GM23338 (cell line): ENCODE measurements around the gene LY86. TPM values are rescaled to one million over a fixed set of nuclear protein-coding genes. Genes with fewer than 3 reads are reported as not detected.

ENCODE experiments used
- ATAC-seq: fragments of 200-7000 bp; cut with Tn5 transposase; 3 replicates; pipeline ENCODE4 v1.9.1; 2020
- DNase-seq: peaks from one replicate; pipeline ENCODE4 v3.0.0-alpha.2; 2015; ENCODE audit warnings: low spot score
- H2AFZ ChIP-seq: fragments of 200-600 bp; sonication (generic); 2 replicates; pipeline ENCODE4 v1.8.0; 2016; ENCODE audit warnings: antibody characterized with exemption, mild to moderate bottlenecking, moderate library complexity
- H3F3A ChIP-seq: fragments of 200-600 bp; sonication (generic); replicated peaks from 2 replicates; pipeline ENCODE4 v1.8.0; 2017; ENCODE audit warnings: antibody characterized with exemption, mixed run types, low read depth
- H3K27ac ChIP-seq: fragments of 200-600 bp; sonication (generic); 2 replicates; pipeline ENCODE4 v1.6.1; 2016; ENCODE audit warnings: low read depth
- H3K27me3 ChIP-seq: fragments of 200-600 bp; sonication (generic); 2 replicates; pipeline ENCODE4 v1.8.0; 2016; ENCODE audit warnings: mild to moderate bottlenecking, mixed run types, moderate library complexity; ENCODE audit not compliant: insufficient read depth
- H3K36me3 ChIP-seq: fragments of 200-600 bp; sonication (generic); 2 replicates; pipeline ENCODE4 v1.8.0; 2016; ENCODE audit warnings: mild to moderate bottlenecking; ENCODE audit not compliant: insufficient read depth
- H3K4me1 ChIP-seq: fragments of 200-600 bp; sonication (generic); 2 replicates; pipeline ENCODE4 v1.8.0; 2016; ENCODE audit warnings: mild to moderate bottlenecking, moderate library complexity; ENCODE audit not compliant: insufficient read depth
- H3K4me2 ChIP-seq: fragments of 200-600 bp; sonication (generic); 2 replicates; pipeline ENCODE4 v1.7.1; 2017; ENCODE audit warnings: mixed run types
- H3K4me3 ChIP-seq: fragments of 200-600 bp; sonication (generic); 2 replicates; pipeline ENCODE4 v1.6.1; 2016; ENCODE audit warnings: mixed run types
- H3K79me2 ChIP-seq: fragments of 200-600 bp; sonication (generic); replicated peaks from 2 replicates; pipeline ENCODE4 v1.8.0; 2017; ENCODE audit warnings: mild to moderate bottlenecking; ENCODE audit not compliant: insufficient read depth
- H3K9me2 ChIP-seq: fragments of 200-600 bp; sonication (generic); 2 replicates; pipeline ENCODE4 v1.8.0; 2017; ENCODE audit not compliant: insufficient read depth
- H4K20me1 ChIP-seq: fragments of 200-600 bp; sonication (generic); replicated peaks from 2 replicates; pipeline ENCODE4 v1.8.0; 2017; ENCODE audit warnings: mild to moderate bottlenecking; ENCODE audit not compliant: insufficient read depth
- H3K27ac Mint-ChIP-seq: 2 replicates; pipeline ENCODE4 v1.8.0; 2020; ENCODE audit warnings: inconsistent platforms, mild to moderate bottlenecking, moderate library complexity, mixed read lengths
- H3K27me3 Mint-ChIP-seq: 3 replicates; pipeline ENCODE4 v1.8.0; 2022; ENCODE audit warnings: low read depth, mild to moderate bottlenecking, moderate library complexity, mixed read lengths, inconsistent platforms; ENCODE audit not compliant: insufficient read depth, poor library complexity
- H3K36me3 Mint-ChIP-seq: 3 replicates; pipeline ENCODE4 v1.8.0; 2021; ENCODE audit warnings: low read depth, mild to moderate bottlenecking, inconsistent platforms, moderate library complexity, mixed read lengths
- H3K4me1 Mint-ChIP-seq: 3 replicates; pipeline ENCODE4 v1.8.0; 2020; ENCODE audit warnings: mild to moderate bottlenecking, inconsistent platforms, mixed read lengths
- H3K4me3 Mint-ChIP-seq: 3 replicates; pipeline ENCODE4 v1.8.0; 2021; ENCODE audit warnings: moderate library complexity, mild to moderate bottlenecking, inconsistent platforms, mixed read lengths
- H3K9me3 Mint-ChIP-seq: 3 replicates; pipeline ENCODE4 v1.8.0; 2020; ENCODE audit warnings: moderate library complexity, mild to moderate bottlenecking, inconsistent platforms, mixed read lengths
- CREB1 ChIP-seq: fragments of 250-450 bp; sonication (Bioruptor Pico); IDR thresholded peaks from 2 replicates; pipeline ENCODE4 v1.5.0; 2020; ENCODE audit warnings: low read depth, mild to moderate bottlenecking, moderate library complexity
- ETS1 ChIP-seq: IDR thresholded peaks from 2 replicates; pipeline ENCODE4 v1.6.1; 2016; ENCODE audit warnings: antibody characterized with exemption
- EZH2phosphoT487 ChIP-seq: fragments of 200-600 bp; sonication (generic); IDR thresholded peaks from one replicate; pipeline ENCODE4 v1.8.1; 2018; ENCODE audit warnings: antibody characterized with exemption; ENCODE audit not compliant: unreplicated experiment
- NANOG ChIP-seq: IDR thresholded peaks from 2 replicates; pipeline ENCODE4 v1.6.1; 2016; ENCODE audit warnings: antibody characterized with exemption, borderline replicate concordance
- POLR2AphosphoS5 ChIP-seq: IDR thresholded peaks from 2 replicates; pipeline ENCODE4 v1.6.1; 2016; ENCODE audit warnings: antibody characterized with exemption, low read depth
- ZNF331 ChIP-seq: fragments of 250-450 bp; sonication (Bioruptor Pico); IDR thresholded peaks from 2 replicates; pipeline ENCODE4 v1.5.0; 2020; ENCODE audit warnings: low read depth, mild to moderate bottlenecking, moderate library complexity
- polyA plus RNA-seq: library from polyadenylated mRNA; unstranded; fragments of >200 nt; fragmentation: Nextera tagmentation; extraction: Ambion mirVana; gene quantifications from 2 replicates; pipeline ENCODE4 v1.2.1, GENCODE V29; 2016
- total RNA-seq: library from RNA; depleted of rRNA; stranded (reverse); fragments of >200 nt; shearing (Covaris generic); gene quantifications from 2 replicates; pipeline ENCODE4 v1.2.3, GENCODE V29; 2014
- TF ChIP-seq, protein P1 (sequence below), 2 experiments: fragments of 200-600 bp in 1 of 2; sonication (generic) in 1 of 2; conservative IDR thresholded peaks; 2 replicates each; pipeline versions ENCODE4 v1.5.1 to v1.6.1; 2016 to 2017; ENCODE audit warnings: antibody characterized with exemption in 2 of 2, low read depth in 2 of 2, mild to moderate bottlenecking in 2 of 2, moderate library complexity in 1 of 2
- TF ChIP-seq, protein P2 (sequence below): fragments of 250-450 bp; sonication (Bioruptor Pico); IDR thresholded peaks from 2 replicates; pipeline ENCODE4 v1.5.0; 2020; ENCODE audit warnings: mild to moderate bottlenecking, moderate library complexity

LY86 gene
- total and polyA plus RNA-seq, 2 experiments from 2014 or later = 0.29 TPM; not detected in 1

DNA sequence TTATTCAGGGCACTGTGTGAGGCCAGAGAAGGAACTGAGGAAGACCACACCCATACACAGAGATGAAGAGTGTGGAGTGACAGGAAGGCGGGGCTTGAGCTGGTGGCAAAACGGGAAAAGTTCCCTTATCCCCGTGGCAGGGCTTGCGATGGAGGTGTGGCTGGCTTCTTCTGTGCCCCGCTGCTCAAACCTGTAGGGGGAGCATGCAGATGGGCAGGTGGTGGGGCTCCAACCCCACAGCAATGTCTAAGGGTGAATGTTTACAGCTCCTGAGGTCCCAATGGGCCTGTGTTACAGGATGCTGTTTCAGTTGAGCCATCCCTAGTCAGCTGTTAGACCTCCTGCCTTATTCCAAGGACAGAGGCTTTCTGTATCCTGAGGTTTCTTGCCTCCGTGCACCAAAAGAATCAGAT, 105.9 kb downstream of the LY86 start:
- Histone ChIP-seq H3K4me1 (peaks cover 33% of the 10 kb centered on the region), H3K9me2 (peaks cover 11% of the 10 kb centered on the region), H4K20me1 (no peaks in the 10 kb centered on the region), H3K4me2 (peak overlapping the region; percentile 80), H2AFZ (peak overlapping the region; percentile 82), H3K4me3 (peak overlapping the region; percentile 43; the same call in 1 of the 2 replicates), H3F3A (0 out of 2 replicates have a peak, but pooled peaks cover 8% of the 10 kb centered on the region), H3K36me3 (no peaks in the 10 kb centered on the region), H3K27ac (peak overlapping the region; percentile 50; the same call in 1 of the 2 replicates), H3K79me2 (no peaks in the 10 kb centered on the region), H3K27me3 (no peaks in the 10 kb centered on the region)
- DNase-seq (peak; percentile 69), ATAC-seq (peak; percentile 75)
- Mint-ChIP-seq H3K4me1 (peaks cover 39% of the 10 kb centered on the region), H3K9me3 (no peaks in the 10 kb centered on the region; the same call in 2 of the 3 replicates), H3K27me3 (peaks cover 22% of the 10 kb centered on the region), H3K4me3 (no peak overlapping the region), H3K27ac (no peak overlapping the region), H3K36me3 (no peaks in the 10 kb centered on the region)
- TF ChIP-seq EZH2phosphoT487 = no peak
- TF ChIP-seq, protein P1, sequence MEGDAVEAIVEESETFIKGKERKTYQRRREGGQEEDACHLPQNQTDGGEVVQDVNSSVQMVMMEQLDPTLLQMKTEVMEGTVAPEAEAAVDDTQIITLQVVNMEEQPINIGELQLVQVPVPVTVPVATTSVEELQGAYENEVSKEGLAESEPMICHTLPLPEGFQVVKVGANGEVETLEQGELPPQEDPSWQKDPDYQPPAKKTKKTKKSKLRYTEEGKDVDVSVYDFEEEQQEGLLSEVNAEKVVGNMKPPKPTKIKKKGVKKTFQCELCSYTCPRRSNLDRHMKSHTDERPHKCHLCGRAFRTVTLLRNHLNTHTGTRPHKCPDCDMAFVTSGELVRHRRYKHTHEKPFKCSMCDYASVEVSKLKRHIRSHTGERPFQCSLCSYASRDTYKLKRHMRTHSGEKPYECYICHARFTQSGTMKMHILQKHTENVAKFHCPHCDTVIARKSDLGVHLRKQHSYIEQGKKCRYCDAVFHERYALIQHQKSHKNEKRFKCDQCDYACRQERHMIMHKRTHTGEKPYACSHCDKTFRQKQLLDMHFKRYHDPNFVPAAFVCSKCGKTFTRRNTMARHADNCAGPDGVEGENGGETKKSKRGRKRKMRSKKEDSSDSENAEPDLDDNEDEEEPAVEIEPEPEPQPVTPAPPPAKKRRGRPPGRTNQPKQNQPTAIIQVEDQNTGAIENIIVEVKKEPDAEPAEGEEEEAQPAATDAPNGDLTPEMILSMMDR (conservative IDR thresholded peaks at IDR 0.05; ENCODE audit: low read depth in 2 of 2) = peak; percentile 50 to 57

GRCh38 chr6:6694825-6695624, 106.5 kb downstream of the LY86 start:
- Histone ChIP-seq H2AFZ (peak overlapping the region; percentile 82), H3F3A (0 out of 2 replicates have a peak, but pooled peaks cover 8% of the 10 kb centered on the region), H3K79me2 (no peaks in the 10 kb centered on the region), H3K27ac (peak overlapping the region; percentile 50; the same call in 1 of the 2 replicates), H3K4me3 (peak overlapping the region; percentile 43), H3K4me2 (peak overlapping the region; percentile 80), H4K20me1 (no peaks in the 10 kb centered on the region), H3K27me3 (no peaks in the 10 kb centered on the region), H3K9me2 (peaks cover 11% of the 10 kb centered on the region), H3K36me3 (no peaks in the 10 kb centered on the region), H3K4me1 (peaks cover 33% of the 10 kb centered on the region)
- no peaks in the 10 kb centered on the region; the same call in 2 of the 3 replicates for H3K9me3 Mint-ChIP-seq
- H3K4me3 Mint-ChIP-seq = peak overlapping the region; percentile 50
- peaks cover 40% of the 10 kb centered on the region for H3K4me1 Mint-ChIP-seq
- no peak overlapping the region; the same call in 1 of the 2 replicates for H3K27ac Mint-ChIP-seq
- H3K27me3 Mint-ChIP-seq = peaks cover 21% of the 10 kb centered on the region
- ATAC-seq = peak; percentile 82
- peak; percentile 79 for DNase-seq
- TF ChIP-seq NANOG (no peak), EZH2phosphoT487 (no peak), CREB1 (CRISPR knock-in tag) (no peak), ETS1 (no peak; the same call in 1 of the 2 replicates), ZNF331 (CRISPR knock-in tag) (no peak), POLR2AphosphoS5 (no peak)
- TF ChIP-seq, protein P2, sequence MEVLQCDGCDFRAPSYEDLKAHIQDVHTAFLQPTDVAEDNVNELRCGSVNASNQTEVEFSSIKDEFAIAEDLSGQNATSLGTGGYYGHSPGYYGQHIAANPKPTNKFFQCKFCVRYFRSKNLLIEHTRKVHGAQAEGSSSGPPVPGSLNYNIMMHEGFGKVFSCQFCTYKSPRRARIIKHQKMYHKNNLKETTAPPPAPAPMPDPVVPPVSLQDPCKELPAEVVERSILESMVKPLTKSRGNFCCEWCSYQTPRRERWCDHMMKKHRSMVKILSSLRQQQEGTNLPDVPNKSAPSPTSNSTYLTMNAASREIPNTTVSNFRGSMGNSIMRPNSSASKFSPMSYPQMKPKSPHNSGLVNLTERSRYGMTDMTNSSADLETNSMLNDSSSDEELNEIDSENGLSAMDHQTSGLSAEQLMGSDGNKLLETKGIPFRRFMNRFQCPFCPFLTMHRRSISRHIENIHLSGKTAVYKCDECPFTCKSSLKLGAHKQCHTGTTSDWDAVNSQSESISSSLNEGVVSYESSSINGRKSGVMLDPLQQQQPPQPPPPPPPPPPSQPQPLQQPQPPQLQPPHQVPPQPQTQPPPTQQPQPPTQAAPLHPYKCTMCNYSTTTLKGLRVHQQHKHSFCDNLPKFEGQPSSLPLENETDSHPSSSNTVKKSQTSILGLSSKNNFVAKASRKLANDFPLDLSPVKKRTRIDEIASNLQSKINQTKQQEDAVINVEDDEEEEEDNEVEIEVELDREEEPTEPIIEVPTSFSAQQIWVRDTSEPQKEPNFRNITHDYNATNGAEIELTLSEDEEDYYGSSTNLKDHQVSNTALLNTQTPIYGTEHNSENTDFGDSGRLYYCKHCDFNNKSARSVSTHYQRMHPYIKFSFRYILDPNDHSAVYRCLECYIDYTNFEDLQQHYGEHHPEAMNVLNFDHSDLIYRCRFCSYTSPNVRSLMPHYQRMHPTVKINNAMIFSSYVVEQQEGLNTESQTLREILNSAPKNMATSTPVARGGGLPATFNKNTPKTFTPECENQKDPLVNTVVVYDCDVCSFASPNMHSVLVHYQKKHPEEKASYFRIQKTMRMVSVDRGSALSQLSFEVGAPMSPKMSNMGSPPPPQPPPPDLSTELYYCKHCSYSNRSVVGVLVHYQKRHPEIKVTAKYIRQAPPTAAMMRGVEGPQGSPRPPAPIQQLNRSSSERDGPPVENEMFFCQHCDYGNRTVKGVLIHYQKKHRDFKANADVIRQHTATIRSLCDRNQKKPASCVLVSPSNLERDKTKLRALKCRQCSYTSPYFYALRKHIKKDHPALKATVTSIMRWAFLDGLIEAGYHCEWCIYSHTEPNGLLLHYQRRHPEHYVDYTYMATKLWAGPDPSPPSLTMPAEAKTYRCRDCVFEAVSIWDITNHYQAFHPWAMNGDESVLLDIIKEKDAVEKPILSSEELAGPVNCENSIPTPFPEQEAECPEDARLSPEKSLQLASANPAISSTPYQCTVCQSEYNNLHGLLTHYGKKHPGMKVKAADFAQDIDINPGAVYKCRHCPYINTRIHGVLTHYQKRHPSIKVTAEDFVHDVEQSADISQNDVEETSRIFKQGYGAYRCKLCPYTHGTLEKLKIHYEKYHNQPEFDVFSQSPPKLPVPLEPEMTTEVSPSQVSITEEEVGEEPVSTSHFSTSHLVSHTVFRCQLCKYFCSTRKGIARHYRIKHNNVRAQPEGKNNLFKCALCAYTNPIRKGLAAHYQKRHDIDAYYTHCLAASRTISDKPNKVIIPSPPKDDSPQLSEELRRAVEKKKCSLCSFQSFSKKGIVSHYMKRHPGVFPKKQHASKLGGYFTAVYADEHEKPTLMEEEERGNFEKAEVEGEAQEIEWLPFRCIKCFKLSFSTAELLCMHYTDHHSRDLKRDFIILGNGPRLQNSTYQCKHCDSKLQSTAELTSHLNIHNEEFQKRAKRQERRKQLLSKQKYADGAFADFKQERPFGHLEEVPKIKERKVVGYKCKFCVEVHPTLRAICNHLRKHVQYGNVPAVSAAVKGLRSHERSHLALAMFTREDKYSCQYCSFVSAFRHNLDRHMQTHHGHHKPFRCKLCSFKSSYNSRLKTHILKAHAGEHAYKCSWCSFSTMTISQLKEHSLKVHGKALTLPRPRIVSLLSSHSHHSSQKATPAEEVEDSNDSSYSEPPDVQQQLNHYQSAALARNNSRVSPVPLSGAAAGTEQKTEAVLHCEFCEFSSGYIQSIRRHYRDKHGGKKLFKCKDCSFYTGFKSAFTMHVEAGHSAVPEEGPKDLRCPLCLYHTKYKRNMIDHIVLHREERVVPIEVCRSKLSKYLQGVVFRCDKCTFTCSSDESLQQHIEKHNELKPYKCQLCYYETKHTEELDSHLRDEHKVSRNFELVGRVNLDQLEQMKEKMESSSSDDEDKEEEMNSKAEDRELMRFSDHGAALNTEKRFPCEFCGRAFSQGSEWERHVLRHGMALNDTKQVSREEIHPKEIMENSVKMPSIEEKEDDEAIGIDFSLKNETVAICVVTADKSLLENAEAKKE = no peak
- H3K36me3 Mint-ChIP-seq = no peaks in the 10 kb centered on the region
